HepG2 (cell line): ENCODE results near the gene ZFYVE28. TPM values are rescaled to one million over a fixed set of nuclear protein-coding genes. Genes with fewer than 3 reads are reported as not detected.

Source experiments
- ATAC-seq: fragments of 200-7000 bp; cut with Tn5 transposase; 3 replicates; pipeline ENCODE4 v1.9.1; 2020; ENCODE audit warnings: mild to moderate bottlenecking, moderate library complexity
- BruUV-seq: library from RNA; stranded (reverse); fragments of 400-500 nt; replicated peaks from 2 replicates; lab custom pipeline; 2021; lab: Mats Ljungman, UMichigan
- CTCF ChIA-PET: fragments of 300-600 bp; formaldehyde crosslinking; extraction: SDS; loops from one replicate; lab custom pipeline; 2021; ENCODE audit warnings: low total read pairs, inconsistent platforms, low intra/inter-chr PET ratio; lab: Yijun Ruan, JAX
- POLR2A ChIA-PET: fragments of 350-600 bp; sonication (Branson Sonifier 250); formaldehyde crosslinking; loops from one replicate; lab custom pipeline; 2020; ENCODE audit warnings: antibody characterized with exemption, inconsistent platforms; lab: Yijun Ruan, JAX
- DNase-seq: peaks from one replicate; pipeline ENCODE4 v3.0.0-alpha.2; 2015; ENCODE audit warnings: low spot score
- FAIRE-seq: peaks from 3 replicates; lab custom pipeline; 2011; peaks lifted over from hg19 to GRCh38; lab: Jason Lieb, UNC
- H2AFZ ChIP-seq: one replicate; pipeline ENCODE4 v1.6.1; 2011; ENCODE audit warnings: low read length, inconsistent platforms
- H3K27ac ChIP-seq: fragments of 300-600 bp; 3 replicates; pipeline ENCODE4 v1.8.0; 2011; ENCODE audit warnings: mixed run types, mild to moderate bottlenecking, mixed read lengths, low read length, inconsistent platforms; ENCODE audit not compliant: insufficient read depth; ENCODE audit errors: extremely low read length
- H3K27me3 ChIP-seq, 2 experiments: fragments of 200-600 bp in 1 of 2; 2 replicates in 1 of 2; 3 replicates in 1 of 2; pipeline versions ENCODE4 v1.6.0 to v1.8.0; 2011; ENCODE audit warnings: low read length in 2 of 2, mild to moderate bottlenecking in 2 of 2, moderate library complexity in 2 of 2, inconsistent platforms in 1 of 2; ENCODE audit not compliant: insufficient read depth in 2 of 2, control insufficient read depth in 1 of 2
- H3K36me3 ChIP-seq, 2 experiments: fragments of 200-600 bp in 1 of 2; replicated peaks in 1 of 2; 2 replicates in 1 of 2; 3 replicates in 1 of 2; pipeline versions ENCODE4 v1.5.1 to v1.8.0; 2011; ENCODE audit warnings: low read length in 2 of 2, inconsistent platforms in 1 of 2; ENCODE audit not compliant: insufficient read depth in 2 of 2, control insufficient read depth in 1 of 2
- H3K4me1 ChIP-seq: 2 replicates; pipeline ENCODE4 v1.5.1; 2012; ENCODE audit warnings: low read length, inconsistent platforms; ENCODE audit not compliant: insufficient read depth
- H3K4me2 ChIP-seq: 2 replicates; pipeline ENCODE4 v1.6.0; 2011; ENCODE audit warnings: low read depth, low read length, inconsistent platforms
- H3K4me3 ChIP-seq, 3 experiments: fragments of 200-600 bp in 1 of 3; sonication (generic), shearing (Covaris generic) in 1 of 3; replicated peaks in 1 of 3; 2 replicates each; pipeline ENCODE4 v1.5.1; 2011 to 2016; ENCODE audit warnings: low read length in 3 of 3, inconsistent platforms in 2 of 3, low read depth in 2 of 3, mild to moderate bottlenecking in 2 of 3, control low read depth in 1 of 3, mixed read lengths in 1 of 3; ENCODE audit not compliant: insufficient read depth in 1 of 3
- H3K79me2 ChIP-seq: one replicate; pipeline ENCODE4 v1.6.1; 2011; ENCODE audit warnings: low read length, inconsistent platforms; ENCODE audit not compliant: insufficient read depth
- H3K9ac ChIP-seq: 2 replicates; pipeline ENCODE4 v1.6.0; 2011; ENCODE audit warnings: mild to moderate bottlenecking, low read depth, low read length, inconsistent platforms; ENCODE audit not compliant: insufficient read depth
- H3K9me3 ChIP-seq: 2 replicates; pipeline ENCODE4 v1.5.1; 2012; ENCODE audit warnings: mild to moderate bottlenecking, low read length
- H4K20me1 ChIP-seq: 2 replicates; pipeline ENCODE4 v1.6.0; 2011; ENCODE audit warnings: inconsistent platforms, mild to moderate bottlenecking, low read length, moderate library complexity; ENCODE audit not compliant: insufficient read depth
- ADNP ChIP-seq: sonication (generic); formaldehyde crosslinking; IDR thresholded peaks from 2 replicates; pipeline ENCODE4 v1.4.0; 2020; ENCODE audit warnings: missing genetic modification reagents
- GMEB2 ChIP-seq: IDR thresholded peaks from 2 replicates; pipeline ENCODE4 v1.6.1; 2016; ENCODE audit warnings: missing biosample characterization, missing genetic modification reagents, low read depth
- HIVEP1 ChIP-seq: sonication (generic); formaldehyde crosslinking; IDR thresholded peaks from 2 replicates; pipeline ENCODE4 v1.4.0; 2020; ENCODE audit warnings: mild to moderate bottlenecking, missing genetic modification reagents
- MIXL1 ChIP-seq: IDR thresholded peaks from 2 replicates; pipeline ENCODE4 v1.6.1; 2016
- MTA3 ChIP-seq: sonication (generic); formaldehyde crosslinking; IDR thresholded peaks from 2 replicates; pipeline ENCODE4 v1.4.0; 2020; ENCODE audit warnings: missing genetic modification reagents
- MYC ChIP-seq: sonication (generic); formaldehyde crosslinking; IDR thresholded peaks from 2 replicates; pipeline ENCODE4 v1.9.0; 2021; ENCODE audit warnings: missing genetic modification reagents, borderline replicate concordance
- NCOA2 ChIP-seq: sonication (generic); formaldehyde crosslinking; IDR thresholded peaks from 2 replicates; pipeline ENCODE4 v1.8.0; 2022; ENCODE audit warnings: inconsistent platforms
- NFE2L2 ChIP-seq: fragments of 150-350 bp; IDR thresholded peaks from 2 replicates; pipeline ENCODE4 v1.6.1; 2014; ENCODE audit warnings: low read length
- PCBP2 ChIP-seq: fragments of 200-400 bp; formaldehyde crosslinking; optimal IDR thresholded peaks from 2 replicates; pipeline ENCODE3; 2018; ENCODE audit warnings: low read length, low read depth; ENCODE audit not compliant: poor library complexity, severe bottlenecking
- PITX1 ChIP-seq: sonication (generic); formaldehyde crosslinking; IDR thresholded peaks from 2 replicates; pipeline ENCODE4 v1.5.1; 2020; ENCODE audit warnings: mild to moderate bottlenecking, missing genetic modification reagents
- RAD21 ChIP-seq: fragments of 450-650 bp; formaldehyde crosslinking; IDR thresholded peaks from 2 replicates; pipeline ENCODE4 v1.5.0; 2020; ENCODE audit warnings: mild to moderate bottlenecking
- SYNCRIP ChIP-seq: fragments of 200-400 bp; formaldehyde crosslinking; IDR thresholded peaks from 2 replicates; pipeline ENCODE4 v1.6.1; 2018; ENCODE audit warnings: mild to moderate bottlenecking, low read depth, low read length; ENCODE audit not compliant: insufficient read depth
- TEAD2 ChIP-seq: sonication (generic); formaldehyde crosslinking; IDR thresholded peaks from 2 replicates; pipeline ENCODE4 v1.9.0; 2021; ENCODE audit warnings: missing genetic modification reagents
- ZNF121 ChIP-seq: sonication (generic); formaldehyde crosslinking; IDR thresholded peaks from 2 replicates; pipeline ENCODE4 v1.5.0; 2020; ENCODE audit warnings: mild to moderate bottlenecking, missing genetic modification reagents
- ZNF3 ChIP-seq: IDR thresholded peaks from 2 replicates; pipeline ENCODE4 v1.7.0; 2017; ENCODE audit warnings: inconsistent platforms
- ZNF839 ChIP-seq: sonication (generic); formaldehyde crosslinking; IDR thresholded peaks from 2 replicates; pipeline ENCODE4 v1.4.0; 2020; ENCODE audit warnings: missing genetic modification reagents, mild to moderate bottlenecking, borderline replicate concordance
- WGBS: methylation state at CpG from one replicate; pipeline ENCODE4 v1.1.6; 2017; ENCODE audit warnings: low lambda C conversion rate; 5-methylcytosine and 5-hydroxymethylcytosine counted together
- in situ Hi-C: cut with HindIII; loops from 2 replicates; pipeline ENCODE4 v1.10.0; 2017; ENCODE audit warnings: low pct_unique_long_range_greater_than_20kb; ENCODE audit not compliant: extremely low pct_ligation_motif_present
- intact Hi-C: fragments of 100-400 bp; cut with micrococcal nuclease; formaldehyde crosslinking; loops from one replicate; pipeline ENCODE4 v1.10.0; 2022; ENCODE audit not compliant: unreplicated experiment
- polyA plus RNA-seq, 8 experiments: library from polyadenylated mRNA; depleted of rRNA in 3 of 8; stranded (reverse) in 7 of 8; unstranded in 1 of 8; fragments of >200 nt; fragmentation: Illumina TruSeq in 4 of 8; extraction: Trizol in 4 of 8; gene quantifications; 2 replicates each; pipeline versions ENCODE4 v1.2.1 to v1.2.3, GENCODE V29; 2011 to 2016; ENCODE audit warnings: low read depth in 4 of 8, missing spikeins in 1 of 8, mixed read lengths in 1 of 8; ENCODE audit not compliant: insufficient read depth in 1 of 8
- total RNA-seq, 5 experiments: library from RNA; depleted of rRNA; stranded (reverse); fragments of >200 nt; fragmentation: Illumina TruSeq; extraction: Trizol; gene quantifications; 2 replicates each; pipeline ENCODE4 v1.2.3, GENCODE V29; 2016; ENCODE audit warnings: low read depth in 1 of 5
- TF ChIP-seq, protein P1 (sequence below): fragments of 450-650 bp; IDR thresholded peaks from 2 replicates; pipeline ENCODE4 v1.6.1; 2017
- TF ChIP-seq, protein P2 (sequence below): sonication (generic); formaldehyde crosslinking; IDR thresholded peaks from 2 replicates; pipeline ENCODE4 v1.9.0; 2021; ENCODE audit warnings: mild to moderate bottlenecking, missing genetic modification reagents

ZFYVE28 gene
- total and polyA plus RNA-seq, 2 of the 13 experiments (the other 11 are each of a cell fraction or from before 2014, with no cell fraction given): 0.12 to 0.22 TPM

GRCh38 chr4:2318476-2318875, 100.0 kb downstream of the ZFYVE28 start (continued):
- TF ChIP-seq NFE2L2 (no peak), MIXL1 (CRISPR knock-in tag) (no peak), HIVEP1 (CRISPR knock-in tag) (no peak), RAD21 (CRISPR knock-in tag) (no peak), ZNF121 (CRISPR knock-in tag) (no peak), MYC (CRISPR knock-in tag) (no peak), NCOA2 (CRISPR knock-in tag) (no peak), SYNCRIP (no peak)

GRCh38 chr4:2313366-2313765, 105.1 kb downstream of the ZFYVE28 start:
- H4K20me1 ChIP-seq: no peaks in the 10 kb centered on the region
- no peak overlapping the region for H2AFZ ChIP-seq
- peaks cover 0 to 9% of the 10 kb centered on the region in 2 experiments; a peak in 2 of 5 replicates for H3K27me3 ChIP-seq
- 8% methylated on average over 5 of the region's 5 CpGs for WGBS
- no TSS peak for BruUV-seq
- CTCF ChIA-PET: no interaction called here
- no peak overlapping the region for H3K27ac ChIP-seq
- H3K9me3 ChIP-seq: no peaks in the 10 kb centered on the region
- no peak overlapping the region for H3K4me2 ChIP-seq
- intact Hi-C loops (no loop called here), in situ Hi-C loops (no loop called here)
- DNase-seq (no peak), ATAC-seq (no peak), FAIRE-seq (no peak)
- POLR2A ChIA-PET: no interaction called here
- no peaks in the 10 kb centered on the region for H3K79me2 ChIP-seq
- no peak overlapping the region for H3K9ac ChIP-seq
- H3K4me1 ChIP-seq: no peaks in the 10 kb centered on the region
- H3K36me3 ChIP-seq: no peaks in the 10 kb centered on the region
- no peak overlapping the region for H3K4me3 ChIP-seq
- TF ChIP-seq ZNF3 (CRISPR knock-in tag): no peak
- TF ChIP-seq, protein P1, sequence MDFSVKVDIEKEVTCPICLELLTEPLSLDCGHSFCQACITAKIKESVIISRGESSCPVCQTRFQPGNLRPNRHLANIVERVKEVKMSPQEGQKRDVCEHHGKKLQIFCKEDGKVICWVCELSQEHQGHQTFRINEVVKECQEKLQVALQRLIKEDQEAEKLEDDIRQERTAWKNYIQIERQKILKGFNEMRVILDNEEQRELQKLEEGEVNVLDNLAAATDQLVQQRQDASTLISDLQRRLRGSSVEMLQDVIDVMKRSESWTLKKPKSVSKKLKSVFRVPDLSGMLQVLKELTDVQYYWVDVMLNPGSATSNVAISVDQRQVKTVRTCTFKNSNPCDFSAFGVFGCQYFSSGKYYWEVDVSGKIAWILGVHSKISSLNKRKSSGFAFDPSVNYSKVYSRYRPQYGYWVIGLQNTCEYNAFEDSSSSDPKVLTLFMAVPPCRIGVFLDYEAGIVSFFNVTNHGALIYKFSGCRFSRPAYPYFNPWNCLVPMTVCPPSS: no peak
- no peak for TF ChIP-seq PITX1 (CRISPR knock-in tag)
- TF ChIP-seq, protein P2, sequence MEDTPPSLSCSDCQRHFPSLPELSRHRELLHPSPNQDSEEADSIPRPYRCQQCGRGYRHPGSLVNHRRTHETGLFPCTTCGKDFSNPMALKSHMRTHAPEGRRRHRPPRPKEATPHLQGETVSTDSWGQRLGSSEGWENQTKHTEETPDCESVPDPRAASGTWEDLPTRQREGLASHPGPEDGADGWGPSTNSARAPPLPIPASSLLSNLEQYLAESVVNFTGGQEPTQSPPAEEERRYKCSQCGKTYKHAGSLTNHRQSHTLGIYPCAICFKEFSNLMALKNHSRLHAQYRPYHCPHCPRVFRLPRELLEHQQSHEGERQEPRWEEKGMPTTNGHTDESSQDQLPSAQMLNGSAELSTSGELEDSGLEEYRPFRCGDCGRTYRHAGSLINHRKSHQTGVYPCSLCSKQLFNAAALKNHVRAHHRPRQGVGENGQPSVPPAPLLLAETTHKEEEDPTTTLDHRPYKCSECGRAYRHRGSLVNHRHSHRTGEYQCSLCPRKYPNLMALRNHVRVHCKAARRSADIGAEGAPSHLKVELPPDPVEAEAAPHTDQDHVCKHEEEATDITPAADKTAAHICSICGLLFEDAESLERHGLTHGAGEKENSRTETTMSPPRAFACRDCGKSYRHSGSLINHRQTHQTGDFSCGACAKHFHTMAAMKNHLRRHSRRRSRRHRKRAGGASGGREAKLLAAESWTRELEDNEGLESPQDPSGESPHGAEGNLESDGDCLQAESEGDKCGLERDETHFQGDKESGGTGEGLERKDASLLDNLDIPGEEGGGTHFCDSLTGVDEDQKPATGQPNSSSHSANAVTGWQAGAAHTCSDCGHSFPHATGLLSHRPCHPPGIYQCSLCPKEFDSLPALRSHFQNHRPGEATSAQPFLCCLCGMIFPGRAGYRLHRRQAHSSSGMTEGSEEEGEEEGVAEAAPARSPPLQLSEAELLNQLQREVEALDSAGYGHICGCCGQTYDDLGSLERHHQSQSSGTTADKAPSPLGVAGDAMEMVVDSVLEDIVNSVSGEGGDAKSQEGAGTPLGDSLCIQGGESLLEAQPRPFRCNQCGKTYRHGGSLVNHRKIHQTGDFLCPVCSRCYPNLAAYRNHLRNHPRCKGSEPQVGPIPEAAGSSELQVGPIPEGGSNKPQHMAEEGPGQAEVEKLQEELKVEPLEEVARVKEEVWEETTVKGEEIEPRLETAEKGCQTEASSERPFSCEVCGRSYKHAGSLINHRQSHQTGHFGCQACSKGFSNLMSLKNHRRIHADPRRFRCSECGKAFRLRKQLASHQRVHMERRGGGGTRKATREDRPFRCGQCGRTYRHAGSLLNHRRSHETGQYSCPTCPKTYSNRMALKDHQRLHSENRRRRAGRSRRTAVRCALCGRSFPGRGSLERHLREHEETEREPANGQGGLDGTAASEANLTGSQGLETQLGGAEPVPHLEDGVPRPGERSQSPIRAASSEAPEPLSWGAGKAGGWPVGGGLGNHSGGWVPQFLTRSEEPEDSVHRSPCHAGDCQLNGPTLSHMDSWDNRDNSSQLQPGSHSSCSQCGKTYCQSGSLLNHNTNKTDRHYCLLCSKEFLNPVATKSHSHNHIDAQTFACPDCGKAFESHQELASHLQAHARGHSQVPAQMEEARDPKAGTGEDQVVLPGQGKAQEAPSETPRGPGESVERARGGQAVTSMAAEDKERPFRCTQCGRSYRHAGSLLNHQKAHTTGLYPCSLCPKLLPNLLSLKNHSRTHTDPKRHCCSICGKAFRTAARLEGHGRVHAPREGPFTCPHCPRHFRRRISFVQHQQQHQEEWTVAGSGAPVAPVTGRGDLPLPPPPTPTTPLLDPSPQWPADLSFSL: no peak
- TF ChIP-seq MTA3 (CRISPR knock-in tag): no peak
- no peak for TF ChIP-seq TEAD2 (CRISPR knock-in tag)
- no peak for TF ChIP-seq ADNP (CRISPR knock-in tag)
- TF ChIP-seq GMEB2 (CRISPR knock-in tag): no peak
- no peak for TF ChIP-seq ZNF839 (CRISPR knock-in tag)
- TF ChIP-seq PCBP2: no peak
